Measurements from ENCODE around the gene IL31RA. TPM values are rescaled to one million over a fixed set of nuclear protein-coding genes. Genes with fewer than 3 reads are reported as not detected.
A peak's percentile ranks its signal among the peaks of the same experiment; 100 is the strongest.

IL31RA gene
- total and polyA plus RNA-seq, 2 donors = 2.9 to 3.3 TPM

DNA sequence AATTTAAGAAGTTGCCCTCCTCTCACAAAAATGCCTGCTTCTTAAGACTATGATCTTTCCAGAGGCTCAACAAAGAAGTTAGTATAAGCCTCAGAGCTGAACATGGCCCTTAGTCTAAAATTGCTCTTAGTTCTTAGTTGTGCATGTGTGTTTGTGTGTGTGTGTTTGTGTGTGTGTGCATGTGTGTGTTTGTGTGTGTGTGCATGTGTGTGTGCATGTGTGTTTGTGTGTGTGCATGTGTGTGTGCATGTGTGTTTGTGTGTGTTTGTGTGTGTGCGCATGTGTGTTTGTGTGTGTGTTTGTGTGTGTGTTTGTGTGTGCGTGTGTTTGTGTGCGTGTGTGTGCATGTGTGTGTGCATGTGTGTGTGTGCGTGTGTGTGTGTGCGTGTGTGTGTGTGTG lies 15.8 kb downstream of the IL31RA start:
- H3K36me3 ChIP-seq (ENCODE audit: control insufficient read depth in 2 of 2, insufficient read depth in 2 of 2, low read length in 1 of 2) = no peaks in the 10 kb centered on the region
- no peaks in the 10 kb centered on the region for H3K27me3 ChIP-seq (ENCODE audit: control insufficient read depth in 2 of 2, insufficient read depth in 1 of 2, low read length in 1 of 2)
- H3K9me3 ChIP-seq (ENCODE audit: control insufficient read depth in 2 of 2, insufficient read depth in 1 of 2, low read length in 1 of 2) = no peaks in the 10 kb centered on the region
- WGBS = 71% methylated on average over 5 of the region's 5 CpGs
- no peaks in the 10 kb centered on the region for H3K4me1 ChIP-seq (ENCODE audit: control insufficient read depth in 2 of 2, insufficient read depth in 2 of 2, low read length in 2 of 2)
- no peak overlapping the region for H3K4me3 ChIP-seq (ENCODE audit: low read length in 2 of 2)
- DNase-seq (ENCODE audit: low read depth in 6 of 9, low spot score in 9 of 9) = no peak
- no peak overlapping the region for H3K27ac ChIP-seq (ENCODE audit: low read depth in 1 of 2, low read length in 1 of 2)

DNA sequence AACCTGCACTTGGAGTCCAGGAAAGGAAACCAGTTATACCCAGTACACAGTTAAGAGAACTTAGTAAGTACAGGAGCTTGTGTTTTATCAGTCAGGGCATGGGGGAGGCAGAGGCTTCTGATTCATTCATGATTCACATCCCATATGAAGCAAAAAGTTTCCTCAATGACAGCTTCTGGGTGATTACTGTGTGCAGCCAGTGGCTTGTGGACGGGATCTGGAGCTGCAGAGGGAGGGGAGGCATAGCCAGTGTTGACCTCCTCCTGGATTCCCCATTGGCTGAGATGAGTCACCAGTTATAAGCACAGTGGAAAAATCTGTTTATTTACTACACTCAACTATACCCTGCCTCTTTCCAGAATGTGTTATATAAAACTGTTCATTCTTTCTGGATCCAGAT lies 17.7 kb downstream of the IL31RA start:
- DNase-seq (ENCODE audit: low read depth in 6 of 9, low spot score in 9 of 9) = no peak
- Histone ChIP-seq H3K27ac (ENCODE audit: low read depth in 1 of 2, low read length in 1 of 2) (no peak overlapping the region), H3K4me1 (ENCODE audit: control insufficient read depth in 2 of 2, insufficient read depth in 2 of 2, low read length in 2 of 2) (no peaks in the 10 kb centered on the region), H3K4me3 (ENCODE audit: low read length in 2 of 2) (no peak overlapping the region), H3K36me3 (ENCODE audit: control insufficient read depth in 2 of 2, insufficient read depth in 2 of 2, low read length in 1 of 2) (no peaks in the 10 kb centered on the region), H3K9me3 (ENCODE audit: control insufficient read depth in 2 of 2, insufficient read depth in 1 of 2, low read length in 1 of 2) (no peaks in the 10 kb centered on the region), H3K27me3 (ENCODE audit: control insufficient read depth in 2 of 2, insufficient read depth in 1 of 2, low read length in 1 of 2) (no peaks in the 10 kb centered on the region)
- WGBS = 95% methylated on average over 1 of the region's 1 CpG

DNA sequence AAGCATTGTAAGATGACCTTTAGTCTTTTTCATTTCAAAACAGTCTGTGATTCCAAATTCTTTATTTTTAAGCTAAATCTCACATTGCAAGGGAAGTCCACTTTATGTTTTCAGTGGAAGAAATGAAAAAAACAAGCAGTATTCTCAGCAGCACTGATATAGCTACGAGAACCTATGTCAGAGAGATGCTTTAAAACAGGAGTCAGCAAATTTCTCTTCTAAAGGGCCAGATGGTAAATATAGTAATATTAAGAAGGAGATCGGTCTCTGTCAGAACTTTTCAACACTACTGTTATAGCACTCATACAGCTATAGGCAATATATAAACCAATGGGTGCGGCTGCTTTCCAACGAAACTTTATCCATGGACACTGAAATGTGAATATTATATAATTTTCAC lies 18.7 kb downstream of the IL31RA start:
- no peak overlapping the region for H3K27ac ChIP-seq (ENCODE audit: low read depth in 1 of 2, low read length in 1 of 2)
- no peaks in the 10 kb centered on the region for H3K4me1 ChIP-seq (ENCODE audit: control insufficient read depth in 2 of 2, insufficient read depth in 2 of 2, low read length in 2 of 2)
- H3K36me3 ChIP-seq (ENCODE audit: control insufficient read depth in 2 of 2, insufficient read depth in 2 of 2, low read length in 1 of 2) = no peaks in the 10 kb centered on the region
- H3K27me3 ChIP-seq (ENCODE audit: control insufficient read depth in 2 of 2, insufficient read depth in 1 of 2, low read length in 1 of 2) = no peaks in the 10 kb centered on the region
- no peak for DNase-seq (ENCODE audit: low read depth in 6 of 9, low spot score in 9 of 9)
- H3K9me3 ChIP-seq (ENCODE audit: control insufficient read depth in 2 of 2, insufficient read depth in 1 of 2, low read length in 1 of 2) = no peaks in the 10 kb centered on the region
- no peak overlapping the region for H3K4me3 ChIP-seq (ENCODE audit: low read length in 2 of 2)
- 95% methylated on average over 4 of the region's 4 CpGs for WGBS

DNA sequence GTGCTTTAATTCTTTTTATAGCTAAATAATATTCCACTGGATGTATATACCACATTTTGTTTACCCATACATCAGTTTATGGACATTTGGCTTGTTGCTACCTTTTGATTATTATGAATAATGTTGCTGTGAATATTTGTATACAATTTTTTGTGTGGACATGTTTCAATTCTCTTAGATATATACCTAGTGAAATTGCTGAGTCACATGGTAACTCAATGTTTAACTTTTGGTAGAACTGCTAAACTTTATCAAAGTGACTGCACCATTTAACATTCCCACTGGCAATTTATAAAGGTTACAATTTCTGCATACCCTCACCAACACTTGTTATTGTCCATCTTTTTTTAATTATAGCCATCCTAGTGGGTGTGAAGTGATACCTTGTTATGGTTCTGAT lies 22.1 kb downstream of the IL31RA start:
- H3K27me3 ChIP-seq (ENCODE audit: control insufficient read depth in 2 of 2, insufficient read depth in 1 of 2, low read length in 1 of 2) = no peaks in the 10 kb centered on the region
- H3K36me3 ChIP-seq (ENCODE audit: control insufficient read depth in 2 of 2, insufficient read depth in 2 of 2, low read length in 1 of 2) = no peaks in the 10 kb centered on the region
- H3K4me3 ChIP-seq (ENCODE audit: low read length in 2 of 2) = no peak overlapping the region
- no peaks in the 10 kb centered on the region for H3K4me1 ChIP-seq (ENCODE audit: control insufficient read depth in 2 of 2, insufficient read depth in 2 of 2, low read length in 2 of 2)
- DNase-seq (ENCODE audit: low read depth in 6 of 9, low spot score in 9 of 9) = no peak
- H3K9me3 ChIP-seq (ENCODE audit: control insufficient read depth in 2 of 2, insufficient read depth in 1 of 2, low read length in 1 of 2) = no peaks in the 10 kb centered on the region
- H3K27ac ChIP-seq (ENCODE audit: low read depth in 1 of 2, low read length in 1 of 2) = no peak overlapping the region

DNA sequence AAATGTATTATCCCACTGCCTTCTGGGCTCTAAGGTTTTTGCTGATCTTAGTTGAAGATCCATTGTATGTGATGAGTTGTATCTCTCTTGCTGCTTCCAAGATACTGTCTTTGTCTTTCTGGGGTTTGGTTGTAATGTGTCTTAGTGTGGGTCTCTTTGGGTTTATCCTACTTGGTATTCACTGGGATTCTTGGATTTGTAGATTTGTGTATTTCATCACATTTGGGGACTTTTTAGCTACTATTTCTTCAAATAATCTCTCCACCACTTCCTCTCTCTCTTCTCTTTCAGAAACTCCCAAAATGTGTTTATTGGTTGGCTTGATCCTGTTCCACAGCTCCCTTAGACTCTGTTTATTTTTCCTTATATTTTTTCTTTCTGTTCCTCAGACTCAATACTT lies 26.5 kb downstream of the IL31RA start:
- Histone ChIP-seq H3K27me3 (ENCODE audit: control insufficient read depth in 2 of 2, insufficient read depth in 1 of 2, low read length in 1 of 2) (no peaks in the 10 kb centered on the region), H3K9me3 (ENCODE audit: control insufficient read depth in 2 of 2, insufficient read depth in 1 of 2, low read length in 1 of 2) (no peaks in the 10 kb centered on the region), H3K4me3 (ENCODE audit: low read length in 2 of 2) (no peak overlapping the region), H3K36me3 (ENCODE audit: control insufficient read depth in 2 of 2, insufficient read depth in 2 of 2, low read length in 1 of 2) (no peaks in the 10 kb centered on the region), H3K4me1 (ENCODE audit: control insufficient read depth in 2 of 2, insufficient read depth in 2 of 2, low read length in 2 of 2) (no peaks in the 10 kb centered on the region), H3K27ac (ENCODE audit: low read depth in 1 of 2, low read length in 1 of 2) (no peak overlapping the region)
- no peak for DNase-seq (ENCODE audit: low read depth in 6 of 9, low spot score in 9 of 9)

DNA sequence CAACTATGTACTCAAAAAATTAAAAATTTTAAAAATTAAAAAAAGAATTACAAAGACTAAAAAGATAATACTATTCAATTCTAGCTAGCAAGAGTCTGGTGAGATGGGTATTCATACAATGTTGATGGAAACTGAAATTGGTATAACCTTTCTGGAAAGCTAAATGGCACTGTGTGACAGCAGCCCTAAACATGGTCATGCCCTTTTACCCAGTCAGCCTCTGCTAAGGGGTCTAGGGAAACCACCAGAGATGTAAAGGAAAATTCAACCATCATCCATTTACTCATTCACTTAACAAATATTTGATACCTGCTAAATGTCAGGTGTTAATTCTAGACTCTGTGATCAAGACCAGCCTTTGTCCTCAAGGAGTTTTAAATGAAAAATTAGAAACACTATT lies 29.3 kb downstream of the IL31RA start:
- H3K36me3 ChIP-seq (ENCODE audit: control insufficient read depth in 2 of 2, insufficient read depth in 2 of 2, low read length in 1 of 2) = no peaks in the 10 kb centered on the region
- no peak overlapping the region for H3K4me3 ChIP-seq (ENCODE audit: low read length in 2 of 2)
- H3K4me1 ChIP-seq (ENCODE audit: control insufficient read depth in 2 of 2, insufficient read depth in 2 of 2, low read length in 2 of 2) = no peaks in the 10 kb centered on the region
- no peak overlapping the region for H3K27ac ChIP-seq (ENCODE audit: low read depth in 1 of 2, low read length in 1 of 2)
- no peaks in the 10 kb centered on the region for H3K27me3 ChIP-seq (ENCODE audit: control insufficient read depth in 2 of 2, insufficient read depth in 1 of 2, low read length in 1 of 2)
- H3K9me3 ChIP-seq (ENCODE audit: control insufficient read depth in 2 of 2, insufficient read depth in 1 of 2, low read length in 1 of 2) = no peaks in the 10 kb centered on the region
- no peak for DNase-seq (ENCODE audit: low read depth in 6 of 9, low spot score in 9 of 9)

DNA sequence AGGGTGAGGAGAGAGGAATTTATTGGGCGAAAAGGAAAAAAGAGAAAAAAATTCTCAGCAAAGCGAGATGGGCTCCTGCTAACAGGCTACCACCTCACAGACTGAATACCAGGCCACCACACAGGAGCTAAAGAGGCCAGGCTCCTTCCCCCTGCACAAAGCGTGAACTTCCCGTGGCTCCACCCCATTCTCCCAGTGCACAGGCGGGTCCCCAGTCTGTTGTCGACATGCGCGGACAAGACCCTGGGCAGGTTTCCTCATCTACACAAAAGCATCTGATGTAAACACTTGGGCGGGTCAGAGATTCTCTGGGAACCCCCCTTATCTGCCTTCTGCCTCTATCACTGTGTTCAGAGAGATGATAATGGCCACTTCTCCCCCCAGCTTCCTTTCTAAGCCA lies 34.2 kb downstream of the IL31RA start:
- no peaks in the 10 kb centered on the region for H3K9me3 ChIP-seq (ENCODE audit: control insufficient read depth in 2 of 2, insufficient read depth in 1 of 2, low read length in 1 of 2)
- no peak for DNase-seq (ENCODE audit: low read depth in 6 of 9, low spot score in 9 of 9)
- no peaks in the 10 kb centered on the region for H3K36me3 ChIP-seq (ENCODE audit: control insufficient read depth in 2 of 2, insufficient read depth in 2 of 2, low read length in 1 of 2)
- H3K4me1 ChIP-seq (ENCODE audit: control insufficient read depth in 2 of 2, insufficient read depth in 2 of 2, low read length in 2 of 2) = no peaks in the 10 kb centered on the region
- WGBS = 95% methylated on average over 9 of the region's 9 CpGs
- no peaks in the 10 kb centered on the region for H3K27me3 ChIP-seq (ENCODE audit: control insufficient read depth in 2 of 2, insufficient read depth in 1 of 2, low read length in 1 of 2)
- H3K4me3 ChIP-seq (ENCODE audit: low read length in 2 of 2) = no peak overlapping the region
- H3K27ac ChIP-seq (ENCODE audit: low read depth in 1 of 2, low read length in 1 of 2) = no peak overlapping the region

DNA sequence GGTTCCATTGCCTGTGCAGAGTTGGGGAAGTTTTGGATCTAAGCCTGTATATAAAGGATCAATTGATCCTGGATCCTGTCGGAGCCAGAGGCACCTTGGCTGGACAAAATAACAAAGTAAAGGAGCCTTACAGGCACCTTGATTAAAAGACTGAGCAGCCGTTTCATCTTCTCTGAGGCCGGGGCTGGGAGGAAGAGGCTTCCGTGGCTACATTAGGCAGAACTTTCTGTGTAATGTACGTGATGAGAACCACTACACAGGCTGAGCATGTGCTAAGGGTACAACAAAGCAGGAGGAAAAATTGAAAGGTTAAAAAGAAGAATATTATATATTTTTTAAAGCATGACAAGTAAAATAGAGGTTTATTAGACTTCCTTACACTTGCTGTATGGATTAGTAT lies 37.0 kb downstream of the IL31RA start:
- Histone ChIP-seq H3K4me3 (ENCODE audit: low read length in 2 of 2) (no peak overlapping the region), H3K9me3 (ENCODE audit: control insufficient read depth in 2 of 2, insufficient read depth in 1 of 2, low read length in 1 of 2) (no peaks in the 10 kb centered on the region), H3K36me3 (ENCODE audit: control insufficient read depth in 2 of 2, insufficient read depth in 2 of 2, low read length in 1 of 2) (no peaks in the 10 kb centered on the region), H3K27ac (ENCODE audit: low read depth in 1 of 2, low read length in 1 of 2) (no peak overlapping the region), H3K27me3 (ENCODE audit: control insufficient read depth in 2 of 2, insufficient read depth in 1 of 2, low read length in 1 of 2) (no peaks in the 10 kb centered on the region), H3K4me1 (ENCODE audit: control insufficient read depth in 2 of 2, insufficient read depth in 2 of 2, low read length in 2 of 2) (no peaks in the 10 kb centered on the region)
- 61% methylated on average over 5 of the region's 5 CpGs for WGBS
- peak in 1 of 9 donors; percentile 34 for DNase-seq (ENCODE audit: low read depth in 6 of 9, low spot score in 9 of 9)

DNA sequence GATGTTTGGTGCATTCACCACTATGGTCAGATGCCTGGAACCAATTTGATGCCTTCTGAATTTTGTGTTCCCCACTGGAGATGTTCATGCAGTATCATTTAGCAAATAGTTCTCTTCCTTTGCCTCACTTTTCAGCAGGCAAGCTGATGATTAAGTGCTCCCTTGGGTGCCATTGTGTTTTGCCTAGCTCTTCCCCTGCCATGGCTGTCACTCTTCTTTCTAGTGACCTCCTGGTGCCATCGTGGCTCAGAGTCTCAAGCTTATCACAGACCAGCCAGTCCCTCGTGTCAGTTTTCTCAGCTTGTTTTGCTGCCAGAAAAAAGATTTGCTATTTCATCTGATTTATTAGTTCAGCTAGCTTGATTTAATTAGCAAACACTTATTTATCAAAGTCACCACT lies 41.3 kb downstream of the IL31RA start:
- 94% methylated on average over 2 of the region's 2 CpGs for WGBS
- Histone ChIP-seq H3K27me3 (ENCODE audit: control insufficient read depth in 2 of 2, insufficient read depth in 1 of 2, low read length in 1 of 2) (no peaks in the 10 kb centered on the region), H3K9me3 (ENCODE audit: control insufficient read depth in 2 of 2, insufficient read depth in 1 of 2, low read length in 1 of 2) (no peaks in the 10 kb centered on the region), H3K4me1 (ENCODE audit: control insufficient read depth in 2 of 2, insufficient read depth in 2 of 2, low read length in 2 of 2) (no peaks in the 10 kb centered on the region), H3K27ac (ENCODE audit: low read depth in 1 of 2, low read length in 1 of 2) (no peak overlapping the region), H3K4me3 (ENCODE audit: low read length in 2 of 2) (no peak overlapping the region), H3K36me3 (ENCODE audit: control insufficient read depth in 2 of 2, insufficient read depth in 2 of 2, low read length in 1 of 2) (no peaks in the 10 kb centered on the region)
- no peak for DNase-seq (ENCODE audit: low read depth in 6 of 9, low spot score in 9 of 9)

DNA sequence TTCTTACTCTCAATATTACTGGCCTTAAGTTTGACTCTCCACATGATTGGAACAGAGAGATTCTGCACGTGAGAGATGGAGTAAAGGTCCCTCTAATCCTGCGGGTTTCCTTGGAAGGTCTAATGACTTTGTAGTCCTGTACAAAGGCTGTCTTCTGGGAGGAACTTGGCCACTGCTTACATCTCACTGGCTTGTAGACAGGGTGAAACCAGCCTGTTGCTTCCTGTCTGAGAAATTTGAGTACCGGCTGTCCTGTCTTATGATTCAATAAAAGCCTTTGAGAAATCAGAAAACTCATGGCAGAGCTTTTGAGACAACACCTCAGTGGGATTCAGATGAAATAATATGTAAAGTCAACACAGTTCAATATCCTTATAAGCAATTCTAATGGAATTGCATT lies 43.0 kb downstream of the IL31RA start:
- Histone ChIP-seq H3K9me3 (ENCODE audit: control insufficient read depth in 2 of 2, insufficient read depth in 1 of 2, low read length in 1 of 2) (no peaks in the 10 kb centered on the region), H3K4me1 (ENCODE audit: control insufficient read depth in 2 of 2, insufficient read depth in 2 of 2, low read length in 2 of 2) (no peaks in the 10 kb centered on the region), H3K4me3 (ENCODE audit: low read length in 2 of 2) (no peak overlapping the region), H3K27ac (ENCODE audit: low read depth in 1 of 2, low read length in 1 of 2) (peak overlapping the region in 1 of 2 donors; percentile 26), H3K27me3 (ENCODE audit: control insufficient read depth in 2 of 2, insufficient read depth in 1 of 2, low read length in 1 of 2) (no peaks in the 10 kb centered on the region), H3K36me3 (ENCODE audit: control insufficient read depth in 2 of 2, insufficient read depth in 2 of 2, low read length in 1 of 2) (no peaks in the 10 kb centered on the region)
- no peak for DNase-seq (ENCODE audit: low read depth in 6 of 9, low spot score in 9 of 9)
- 89% methylated on average over 3 of the region's 3 CpGs for WGBS

All from thymus (tissue), 11 donors.